ENCODE results near the gene TAGLN.

TAGLN gene

DNA sequence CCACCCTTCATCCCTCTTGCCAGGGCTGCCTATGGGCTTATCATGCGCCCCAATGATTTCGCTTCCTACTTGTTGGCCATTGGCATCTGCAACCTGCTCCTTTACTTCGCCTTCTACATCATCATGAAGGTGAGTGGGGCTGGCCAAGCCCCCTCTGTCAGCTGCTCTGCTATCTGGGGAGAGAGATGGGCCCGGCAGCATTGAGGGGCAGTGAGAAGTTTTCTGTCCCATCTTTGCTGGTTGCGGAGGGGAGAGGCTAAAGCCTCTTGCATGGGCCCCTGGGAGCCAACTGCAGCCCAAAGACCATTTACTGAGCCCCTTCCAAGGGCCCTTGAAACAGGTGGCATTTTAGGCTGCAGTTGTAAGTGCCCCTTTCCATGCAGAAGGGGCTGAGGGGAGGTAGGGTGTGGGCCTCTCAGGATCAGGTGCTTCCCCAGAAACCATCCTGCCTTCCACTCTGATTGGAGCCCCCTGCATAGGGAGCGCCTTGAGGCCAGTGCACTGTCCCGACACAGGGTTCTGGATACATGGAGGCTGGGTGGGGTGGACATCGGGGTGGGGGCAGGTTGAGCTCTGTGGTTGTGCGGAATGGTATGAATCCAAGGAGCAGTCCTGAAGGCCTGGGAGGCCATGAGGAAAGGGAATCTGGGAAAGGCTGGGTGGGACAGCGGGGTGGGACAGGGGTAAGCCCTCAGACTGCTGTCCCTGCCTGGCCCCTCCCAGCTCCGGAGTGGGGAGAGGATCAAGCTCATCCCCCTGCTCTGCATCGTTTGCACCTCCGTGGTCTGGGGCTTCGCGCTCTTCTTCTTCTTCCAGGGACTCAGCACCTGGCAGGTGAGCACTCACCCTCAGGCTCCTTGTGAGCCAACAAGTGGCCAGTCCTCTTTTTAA lies 5.8 kb upstream of the TAGLN start:
- Histone ChIP-seq H2BK120ac (ENCODE audit: low read depth, low read length) (no peak overlapping the region), H3K9me3 (replicated peaks in 1 of 2; ENCODE audit: control insufficient read depth in 2 of 2, insufficient read depth in 1 of 2, low read depth in 1 of 2, low read length in 2 of 2) (no peaks in the 10 kb centered on the region), H3K4me1 (ENCODE audit: control insufficient read depth in 2 of 2, insufficient read depth in 1 of 2, low read depth in 1 of 2, low read length in 2 of 2) (peaks cover 0 to 8% of the 10 kb centered on the region in 2 donors), H3K14ac (ENCODE audit: low read length) (no peak overlapping the region), H3K36me3 (replicated peaks in 1 of 2; ENCODE audit: control insufficient read depth in 2 of 2, insufficient read depth in 2 of 2, low read length in 2 of 2) (peaks cover 16 to 38% of the 10 kb centered on the region in 2 donors), H2BK5ac (ENCODE audit: low read length) (no peak overlapping the region), H3K4me3 (ENCODE audit: low read length in 2 of 2) (no peak overlapping the region), H3K79me1 (ENCODE audit: low read depth, low read length) (no peaks in the 10 kb centered on the region), H4K91ac (ENCODE audit: low read depth, low read length, poor library complexity) (no peak overlapping the region), H2AK5ac (ENCODE audit: low read depth, low read length) (no peak overlapping the region), H4K8ac (ENCODE audit: low read depth, low read length) (no peak overlapping the region), H3K18ac (ENCODE audit: low read length) (no peak overlapping the region), H3K27me3 (ENCODE audit: control insufficient read depth in 3 of 3, insufficient read depth in 3 of 3, low read depth in 1 of 3, low read length in 3 of 3) (no peaks in the 10 kb centered on the region), H3K4me2 (ENCODE audit: insufficient read depth, low read length, poor library complexity, severe bottlenecking) (no peak overlapping the region), H3K27ac (replicated peaks; ENCODE audit: low read length) (no peak overlapping the region), H3K23ac (ENCODE audit: low read depth, low read length, poor library complexity) (no peak overlapping the region), H2AFZ (ENCODE audit: low read length) (no peak overlapping the region), H3K9ac (ENCODE audit: low read depth, low read length, poor library complexity) (no peak overlapping the region), H2BK12ac (ENCODE audit: low read length) (no peak overlapping the region), H3K4ac (ENCODE audit: low read length) (no peak overlapping the region), H2BK15ac (ENCODE audit: low read length) (no peak overlapping the region)
- no peak for DNase-seq (ENCODE audit: low spot score)
- no CpG with 5 or more reads among the region's 15 CpGs for whole genome bisulfite sequencing, 2 donors (ENCODE audit: extremely low coverage in 2 of 2, insufficient read length in 2 of 2, insufficient replicate concordance in 1 of 2)

DNA sequence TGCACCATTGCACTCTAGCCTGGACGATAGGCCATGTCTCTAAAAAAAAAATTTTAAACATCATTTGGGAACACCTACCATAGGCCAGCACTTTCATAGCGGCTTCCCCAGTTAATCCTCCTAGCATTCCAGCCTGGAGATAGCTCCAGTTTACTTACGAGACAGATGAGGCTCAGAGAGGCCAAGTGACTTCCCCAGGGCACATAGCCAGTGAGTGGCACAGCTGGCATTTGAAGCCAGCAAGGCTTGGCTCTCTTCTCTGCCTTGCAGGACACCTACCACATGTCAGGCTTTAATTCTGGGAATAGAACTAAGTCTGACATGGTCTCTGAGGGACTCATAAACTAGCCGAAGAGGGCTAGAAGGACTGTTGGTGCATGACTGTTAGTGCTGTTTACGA lies 4.9 kb upstream of the TAGLN start:
- Histone ChIP-seq H3K4me2 (ENCODE audit: insufficient read depth, low read length, poor library complexity, severe bottlenecking) (no peak overlapping the region), H3K9ac (ENCODE audit: low read depth, low read length, poor library complexity) (no peak overlapping the region), H3K27me3 (ENCODE audit: control insufficient read depth in 3 of 3, insufficient read depth in 3 of 3, low read depth in 1 of 3, low read length in 3 of 3) (no peaks in the 10 kb centered on the region), H3K4me1 (ENCODE audit: control insufficient read depth in 2 of 2, insufficient read depth in 1 of 2, low read depth in 1 of 2, low read length in 2 of 2) (peaks cover 7 to 13% of the 10 kb centered on the region in 2 donors), H3K18ac (ENCODE audit: low read length) (no peak overlapping the region), H4K8ac (ENCODE audit: low read depth, low read length) (no peak overlapping the region), H3K27ac (replicated peaks; ENCODE audit: low read length) (no peak overlapping the region), H4K91ac (ENCODE audit: low read depth, low read length, poor library complexity) (no peak overlapping the region), H2BK12ac (ENCODE audit: low read length) (no peak overlapping the region), H3K4ac (ENCODE audit: low read length) (no peak overlapping the region), H2AFZ (ENCODE audit: low read length) (no peak overlapping the region), H2BK15ac (ENCODE audit: low read length) (no peak overlapping the region), H3K4me3 (ENCODE audit: low read length in 2 of 2) (no peak overlapping the region), H3K23ac (ENCODE audit: low read depth, low read length, poor library complexity) (no peak overlapping the region), H3K14ac (ENCODE audit: low read length) (no peak overlapping the region), H3K79me1 (ENCODE audit: low read depth, low read length) (no peaks in the 10 kb centered on the region), H3K9me3 (replicated peaks in 1 of 2; ENCODE audit: control insufficient read depth in 2 of 2, insufficient read depth in 1 of 2, low read depth in 1 of 2, low read length in 2 of 2) (no peaks in the 10 kb centered on the region), H2AK5ac (ENCODE audit: low read depth, low read length) (no peak overlapping the region), H2BK120ac (ENCODE audit: low read depth, low read length) (no peak overlapping the region), H3K36me3 (replicated peaks in 1 of 2; ENCODE audit: control insufficient read depth in 2 of 2, insufficient read depth in 2 of 2, low read length in 2 of 2) (peaks cover 10 to 29% of the 10 kb centered on the region in 2 donors), H2BK5ac (ENCODE audit: low read length) (no peak overlapping the region)
- WGBS, 2 donors (ENCODE audit: extremely low coverage in 2 of 2, insufficient read length in 2 of 2, insufficient replicate concordance in 1 of 2) = no CpG with 5 or more reads among the region's 5 CpGs
- DNase-seq (ENCODE audit: low spot score) = no peak

DNA sequence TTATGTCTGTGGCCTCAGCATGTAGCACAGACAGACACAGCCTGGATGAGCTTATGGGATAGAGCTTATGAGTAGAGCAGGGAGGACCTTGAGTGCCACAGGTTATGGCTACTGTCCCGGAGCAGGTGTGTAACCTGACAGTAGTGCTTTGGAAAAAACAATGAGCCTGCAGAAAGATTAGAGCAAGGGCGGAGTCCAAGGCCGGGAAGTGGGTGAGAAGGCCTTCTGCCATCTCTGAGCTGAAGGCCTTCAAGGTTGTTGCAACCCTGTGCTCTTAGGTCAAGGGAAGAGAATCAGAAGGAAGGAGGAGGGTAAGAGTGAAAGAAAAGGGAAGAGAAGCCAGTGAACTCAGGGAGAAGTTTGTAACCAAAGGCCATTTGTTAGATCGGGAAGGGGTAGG lies 3.9 kb upstream of the TAGLN start:
- no peak overlapping the region for H3K18ac ChIP-seq (ENCODE audit: low read length)
- peaks cover 12 to 22% of the 10 kb centered on the region in 2 donors for H3K4me1 ChIP-seq (ENCODE audit: control insufficient read depth in 2 of 2, insufficient read depth in 1 of 2, low read depth in 1 of 2, low read length in 2 of 2)
- H4K8ac ChIP-seq (ENCODE audit: low read depth, low read length) = no peak overlapping the region
- DNase-seq (ENCODE audit: low spot score) = no peak
- no peak overlapping the region for H3K4me3 ChIP-seq (ENCODE audit: low read length in 2 of 2)
- no peak overlapping the region for H3K23ac ChIP-seq (ENCODE audit: low read depth, low read length, poor library complexity)
- no peak overlapping the region for H3K4ac ChIP-seq (ENCODE audit: low read length)
- H2BK12ac ChIP-seq (ENCODE audit: low read length) = no peak overlapping the region
- H2AFZ ChIP-seq (ENCODE audit: low read length) = no peak overlapping the region
- H2BK120ac ChIP-seq (ENCODE audit: low read depth, low read length) = no peak overlapping the region
- no peak overlapping the region for H2BK15ac ChIP-seq (ENCODE audit: low read length)
- no peak overlapping the region for H3K9ac ChIP-seq (ENCODE audit: low read depth, low read length, poor library complexity)
- WGBS, 2 donors (ENCODE audit: extremely low coverage in 2 of 2, insufficient read length in 2 of 2, insufficient replicate concordance in 1 of 2) = no CpG with 5 or more reads among the region's 4 CpGs
- H3K9me3 ChIP-seq (replicated peaks in 1 of 2; ENCODE audit: control insufficient read depth in 2 of 2, insufficient read depth in 1 of 2, low read depth in 1 of 2, low read length in 2 of 2) = no peaks in the 10 kb centered on the region
- no peaks in the 10 kb centered on the region for H3K79me1 ChIP-seq (ENCODE audit: low read depth, low read length)
- no peak overlapping the region for H2BK5ac ChIP-seq (ENCODE audit: low read length)
- no peak overlapping the region for H3K27ac ChIP-seq (replicated peaks; ENCODE audit: low read length)
- no peak overlapping the region for H3K4me2 ChIP-seq (ENCODE audit: insufficient read depth, low read length, poor library complexity, severe bottlenecking)
- no peaks in the 10 kb centered on the region for H3K27me3 ChIP-seq (ENCODE audit: control insufficient read depth in 3 of 3, insufficient read depth in 3 of 3, low read depth in 1 of 3, low read length in 3 of 3)
- H2AK5ac ChIP-seq (ENCODE audit: low read depth, low read length) = no peak overlapping the region
- peaks cover 10 to 20% of the 10 kb centered on the region in 2 donors for H3K36me3 ChIP-seq (replicated peaks in 1 of 2; ENCODE audit: control insufficient read depth in 2 of 2, insufficient read depth in 2 of 2, low read length in 2 of 2)
- no peak overlapping the region for H4K91ac ChIP-seq (ENCODE audit: low read depth, low read length, poor library complexity)
- H3K14ac ChIP-seq (ENCODE audit: low read length) = no peak overlapping the region

DNA sequence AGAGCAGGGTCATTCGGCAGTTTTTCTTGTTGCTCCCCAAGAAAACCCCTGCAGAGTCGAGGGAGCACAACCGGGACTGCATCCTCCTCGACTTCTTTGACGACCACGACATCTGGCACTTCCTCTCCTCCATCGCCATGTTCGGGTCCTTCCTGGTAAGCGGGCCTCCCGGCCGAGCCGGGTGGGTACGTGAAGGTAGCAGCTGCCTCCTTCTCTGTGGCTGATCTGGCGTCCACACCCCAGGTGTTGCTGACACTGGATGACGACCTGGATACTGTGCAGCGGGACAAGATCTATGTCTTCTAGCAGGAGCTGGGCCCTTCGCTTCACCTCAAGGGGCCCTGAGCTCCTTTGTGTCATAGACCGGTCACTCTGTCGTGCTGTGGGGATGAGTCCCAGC lies 3.4 kb upstream of the TAGLN start:
- Histone ChIP-seq H3K14ac (ENCODE audit: low read length) (no peak overlapping the region), H2BK12ac (ENCODE audit: low read length) (no peak overlapping the region), H3K36me3 (replicated peaks in 1 of 2; ENCODE audit: control insufficient read depth in 2 of 2, insufficient read depth in 2 of 2, low read length in 2 of 2) (peaks cover 6 to 17% of the 10 kb centered on the region in 2 donors), H3K18ac (ENCODE audit: low read length) (no peak overlapping the region), H3K4me1 (ENCODE audit: control insufficient read depth in 2 of 2, insufficient read depth in 1 of 2, low read depth in 1 of 2, low read length in 2 of 2) (peaks cover 12 to 26% of the 10 kb centered on the region in 2 donors), H2BK15ac (ENCODE audit: low read length) (no peak overlapping the region), H3K27ac (replicated peaks; ENCODE audit: low read length) (no peak overlapping the region), H3K27me3 (ENCODE audit: control insufficient read depth in 3 of 3, insufficient read depth in 3 of 3, low read depth in 1 of 3, low read length in 3 of 3) (no peaks in the 10 kb centered on the region), H3K23ac (ENCODE audit: low read depth, low read length, poor library complexity) (no peak overlapping the region), H2AFZ (ENCODE audit: low read length) (no peak overlapping the region), H2BK5ac (ENCODE audit: low read length) (no peak overlapping the region), H3K4me3 (ENCODE audit: low read length in 2 of 2) (no peak overlapping the region), H4K8ac (ENCODE audit: low read depth, low read length) (no peak overlapping the region), H3K79me1 (ENCODE audit: low read depth, low read length) (no peaks in the 10 kb centered on the region), H3K9ac (ENCODE audit: low read depth, low read length, poor library complexity) (no peak overlapping the region), H3K4me2 (ENCODE audit: insufficient read depth, low read length, poor library complexity, severe bottlenecking) (no peak overlapping the region), H3K9me3 (replicated peaks in 1 of 2; ENCODE audit: control insufficient read depth in 2 of 2, insufficient read depth in 1 of 2, low read depth in 1 of 2, low read length in 2 of 2) (no peaks in the 10 kb centered on the region), H2BK120ac (ENCODE audit: low read depth, low read length) (no peak overlapping the region), H4K91ac (ENCODE audit: low read depth, low read length, poor library complexity) (no peak overlapping the region), H2AK5ac (ENCODE audit: low read depth, low read length) (no peak overlapping the region), H3K4ac (ENCODE audit: low read length) (no peak overlapping the region)
- no CpG with 5 or more reads among the region's 19 CpGs for WGBS, 2 donors (ENCODE audit: extremely low coverage in 2 of 2, insufficient read length in 2 of 2, insufficient replicate concordance in 1 of 2)
- DNase-seq (ENCODE audit: low spot score) = no peak

Measured in neuronal stem cell (in vitro differentiated cells).